Activated CD4-positive, alpha-beta T cell treated with anti-CD3 and anti-CD28 coated beads for 4 hours (primary cell): ENCODE results near the gene IL2.

Experiments
- DNase-seq, 2 donors: peaks; one replicate each; pipeline ENCODE4 v3.0.0-alpha.2; 2020

Gene IL2

GRCh38 chr4:122456231-122457116 lies at the start of gene IL2:
TSS of gene IL2 (minus strand) at chr4:122456725. CDS start at chr4:122456440, 285 bp downstream.
- DNase-seq, result peak in 1 of 2 donors; percentile 15

- DNase-seq, result no peak
Measured at GRCh38 chr4:122503214-122503613, 46.7 kb upstream of the IL2 start.

GRCh38 chr4:122500852-122501501 lies 44.5 kb upstream of the IL2 start:
- no peak for DNase-seq

- no peak for DNase-seq
Measured at GRCh38 chr4:122489061-122489460, 32.5 kb upstream of the IL2 start.

- no peak for DNase-seq
Measured at GRCh38 chr4:122483481-122483880, 27.0 kb upstream of the IL2 start.

GRCh38 chr4:122481766-122482405 lies 25.4 kb upstream of the IL2 start:
- no peak for DNase-seq

- no peak for DNase-seq
Measured at GRCh38 chr4:122480655-122481487, 24.3 kb upstream of the IL2 start.

GRCh38 chr4:122479935-122480416 lies 23.5 kb upstream of the IL2 start:
- no peak for DNase-seq

- DNase-seq, result no peak
Measured at GRCh38 chr4:122476745-122477144, 20.2 kb upstream of the IL2 start.

- DNase-seq, result no peak
Measured at GRCh38 chr4:122476126-122476525, 19.6 kb upstream of the IL2 start.

GRCh38 chr4:122475233-122475632 lies 18.7 kb upstream of the IL2 start:
- DNase-seq, result no peak

GRCh38 chr4:122469457-122469856 lies 12.9 kb upstream of the IL2 start:
- DNase-seq, result no peak

GRCh38 chr4:122458625-122459024 lies 2.1 kb upstream of the IL2 start:
- peak; percentile 52 to 55 for DNase-seq

GRCh38 chr4:122453384-122453995 lies 3.0 kb downstream of the IL2 start:
- no peak for DNase-seq

GRCh38 chr4:122450847-122451246 lies 5.7 kb downstream of the IL2 start:
- DNase-seq, result peak; percentile 36 to 43

GRCh38 chr4:122434285-122434684 lies 22.2 kb downstream of the IL2 start:
- DNase-seq, result no peak

GRCh38 chr4:122431351-122431750 lies 25.2 kb downstream of the IL2 start:
- DNase-seq, result no peak

GRCh38 chr4:122423246-122423645 lies 33.3 kb downstream of the IL2 start:
- no peak for DNase-seq

GRCh38 chr4:122412547-122412946 lies 44.0 kb downstream of the IL2 start:
- DNase-seq, result no peak

GRCh38 chr4:122403861-122404260 lies 52.7 kb downstream of the IL2 start:
- DNase-seq, result no peak
